B cell (primary cell): ENCODE data around the gene FKBP2.

ENCODE experiments used
- CTCF ChIP-seq: fragments of 200-600 bp; IDR thresholded peaks from one replicate; pipeline ENCODE4 v1.8.0; 2022; ENCODE audit warnings: antibody characterized with exemption, mild to moderate bottlenecking
- EZH2 ChIP-seq: IDR thresholded peaks from 2 replicates; pipeline ENCODE4 v1.6.1; 2012; ENCODE audit warnings: borderline replicate concordance, low read depth, mild to moderate bottlenecking, moderate library complexity, low read length; ENCODE audit not compliant: insufficient read depth, poor library complexity, severe bottlenecking

- TF ChIP-seq EZH2 (no peak), CTCF (no peak)
These were observed 47.5 kb downstream of the FKBP2 start for GRCh38 chr11:64288353-64288750.
